ENCODE data around the gene CNOT1.
A peak's percentile ranks its signal among the peaks of the same experiment; 100 is the strongest.

CNOT1 gene

GRCh38 chr16:58628845-58629732, 537 bp downstream of the CNOT1 start:
- Histone ChIP-seq H3K4me3 (ENCODE audit: low read length) (peak overlapping the region; percentile 98), H2AFZ (ENCODE audit: low read length) (peak overlapping the region; percentile 87), H4K20me1 (ENCODE audit: insufficient read depth, low read length) (peaks cover 26% of the 10 kb centered on the region), H3K27ac (ENCODE audit: low read length) (peak overlapping the region; percentile 92), H3K27me3 (replicated peaks; ENCODE audit: insufficient read depth, low read length) (no peaks in the 10 kb centered on the region), H3K9me3 (replicated peaks; ENCODE audit: insufficient read depth, low read length) (no peaks in the 10 kb centered on the region), H3K9ac (ENCODE audit: low read length) (peak overlapping the region; percentile 99), H3K36me3 (replicated peaks; ENCODE audit: insufficient read depth, low read length) (peaks cover 4% of the 10 kb centered on the region; the same call in 1 of the 2 replicates), H3K4me2 (ENCODE audit: low read depth, low read length) (peak overlapping the region; percentile 74), H3K79me2 (ENCODE audit: low read length) (peaks cover 56% of the 10 kb centered on the region), H3K4me1 (ENCODE audit: low read length) (no peaks in the 10 kb centered on the region), H3F3A (ENCODE audit: insufficient read depth, low read length) (peaks cover 10% of the 10 kb centered on the region), H3K9me2 (replicated peaks; ENCODE audit: insufficient read depth, low read length) (no peaks in the 10 kb centered on the region)
- no peak for TF ChIP-seq EZH2phosphoT487 (IDR thresholded peaks at IDR 0.05; ENCODE audit: low read length)
- TF ChIP-seq EZH2 (optimal IDR thresholded peaks at IDR 0.05; ENCODE audit: low read depth, low read length) = no peak
- no peak for TF ChIP-seq CTCF (IDR thresholded peaks at IDR 0.05; ENCODE audit: low read length)
- peak; percentile 62 for DNase-seq

GRCh38 chr16:58624209-58624608, 5.4 kb downstream of the CNOT1 start:
- no peak overlapping the region for H2AFZ ChIP-seq (ENCODE audit: low read length)
- no peaks in the 10 kb centered on the region for H3K27me3 ChIP-seq (replicated peaks; ENCODE audit: insufficient read depth, low read length)
- peaks cover 37% of the 10 kb centered on the region for H4K20me1 ChIP-seq (ENCODE audit: insufficient read depth, low read length)
- H3K36me3 ChIP-seq (replicated peaks; ENCODE audit: insufficient read depth, low read length) = peaks cover 4% of the 10 kb centered on the region; the same call in 1 of the 2 replicates
- H3K79me2 ChIP-seq (ENCODE audit: low read length) = peaks cover 100% of the 10 kb centered on the region
- H3K27ac ChIP-seq (ENCODE audit: low read length) = no peak overlapping the region
- H3K4me1 ChIP-seq (ENCODE audit: low read length) = no peaks in the 10 kb centered on the region
- TF ChIP-seq CTCF (IDR thresholded peaks at IDR 0.05; ENCODE audit: low read length) (no peak), EZH2 (optimal IDR thresholded peaks at IDR 0.05; ENCODE audit: low read depth, low read length) (no peak), EZH2phosphoT487 (IDR thresholded peaks at IDR 0.05; ENCODE audit: low read length) (no peak)
- no peak overlapping the region for H3K4me3 ChIP-seq (ENCODE audit: low read length)
- no peak overlapping the region for H3K4me2 ChIP-seq (ENCODE audit: low read depth, low read length)
- no peak for DNase-seq
- H3F3A ChIP-seq (ENCODE audit: insufficient read depth, low read length) = peaks cover 3% of the 10 kb centered on the region; the same call in 1 of the 2 replicates
- H3K9ac ChIP-seq (ENCODE audit: low read length) = no peak overlapping the region
- H3K9me2 ChIP-seq (replicated peaks; ENCODE audit: insufficient read depth, low read length) = no peaks in the 10 kb centered on the region
- H3K9me3 ChIP-seq (replicated peaks; ENCODE audit: insufficient read depth, low read length) = no peaks in the 10 kb centered on the region

GRCh38 chr16:58620396-58620795, 9.2 kb downstream of the CNOT1 start:
- no peaks in the 10 kb centered on the region for H3K9me3 ChIP-seq (replicated peaks; ENCODE audit: insufficient read depth, low read length)
- no peak overlapping the region for H3K4me2 ChIP-seq (ENCODE audit: low read depth, low read length)
- no peaks in the 10 kb centered on the region for H3K27me3 ChIP-seq (replicated peaks; ENCODE audit: insufficient read depth, low read length)
- H3K9me2 ChIP-seq (replicated peaks; ENCODE audit: insufficient read depth, low read length) = no peaks in the 10 kb centered on the region
- H3K27ac ChIP-seq (ENCODE audit: low read length) = no peak overlapping the region
- DNase-seq = no peak
- H3K9ac ChIP-seq (ENCODE audit: low read length) = no peak overlapping the region
- H3K4me1 ChIP-seq (ENCODE audit: low read length) = no peaks in the 10 kb centered on the region
- H3K79me2 ChIP-seq (ENCODE audit: low read length) = peaks cover 100% of the 10 kb centered on the region
- peaks cover 38% of the 10 kb centered on the region; the same call in 1 of the 2 replicates for H4K20me1 ChIP-seq (ENCODE audit: insufficient read depth, low read length)
- H2AFZ ChIP-seq (ENCODE audit: low read length) = no peak overlapping the region
- no peaks in the 10 kb centered on the region for H3F3A ChIP-seq (ENCODE audit: insufficient read depth, low read length)
- no peak overlapping the region for H3K4me3 ChIP-seq (ENCODE audit: low read length)
- H3K36me3 ChIP-seq (replicated peaks; ENCODE audit: insufficient read depth, low read length) = peaks cover 4% of the 10 kb centered on the region; the same call in 1 of the 2 replicates
- TF ChIP-seq EZH2 (optimal IDR thresholded peaks at IDR 0.05; ENCODE audit: low read depth, low read length) (no peak), CTCF (IDR thresholded peaks at IDR 0.05; ENCODE audit: low read length) (no peak), EZH2phosphoT487 (IDR thresholded peaks at IDR 0.05; ENCODE audit: low read length) (no peak)

Measured in MM.1S (cell line).